ENCODE measurements around the gene PLCB4. TPM values are rescaled to one million over a fixed set of nuclear protein-coding genes. Genes with fewer than 3 reads are reported as not detected.

The PLCB4 gene
- total RNA-seq, 1 donor: 0.21 TPM

GRCh38 chr20:9243986-9244385 is 175.1 kb downstream of the PLCB4 start:
- H3K4me1 ChIP-seq (ENCODE audit: insufficient read depth, low read length): no peaks in the 10 kb centered on the region
- no peaks in the 10 kb centered on the region for H3K9me3 ChIP-seq (ENCODE audit: low read depth, low read length)
- H3K4me3 ChIP-seq (ENCODE audit: low read length): no peak overlapping the region
- no peaks in the 10 kb centered on the region for H3K27me3 ChIP-seq (ENCODE audit: insufficient read depth, low read length)

DNA sequence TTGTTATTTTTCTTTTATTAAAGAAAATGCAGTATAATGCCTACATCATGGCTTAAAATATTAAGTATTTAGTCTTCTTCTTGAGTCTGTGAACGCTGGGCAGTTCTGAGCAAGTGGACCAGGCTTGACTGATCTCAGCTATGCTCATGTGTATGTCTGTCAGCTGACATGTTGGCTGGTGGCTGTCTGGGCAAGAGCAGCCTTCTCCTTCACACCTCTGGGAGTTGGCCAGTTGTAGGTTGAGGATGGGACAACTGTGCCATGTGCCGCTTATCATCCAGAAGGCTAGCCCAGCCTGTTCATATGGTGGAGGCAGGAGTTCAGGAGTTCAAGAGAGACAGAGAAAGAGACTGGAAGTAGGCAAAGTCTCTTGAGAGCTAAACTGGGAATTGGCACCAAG is 175.9 kb downstream of the PLCB4 start:
- no peak overlapping the region for H3K4me3 ChIP-seq (ENCODE audit: low read length)

GRCh38 chr20:9246731-9247130 is 177.8 kb downstream of the PLCB4 start:
- no peaks in the 10 kb centered on the region for H3K9me3 ChIP-seq (ENCODE audit: low read depth, low read length)
- H3K27me3 ChIP-seq (ENCODE audit: insufficient read depth, low read length): no peaks in the 10 kb centered on the region
- H3K4me1 ChIP-seq (ENCODE audit: insufficient read depth, low read length): no peaks in the 10 kb centered on the region
- H3K4me3 ChIP-seq (ENCODE audit: low read length): no peak overlapping the region

More for the DNA sequence above, 175.9 kb downstream of the PLCB4 start:
- no peaks in the 10 kb centered on the region for H3K9me3 ChIP-seq (ENCODE audit: low read depth, low read length)
- no peaks in the 10 kb centered on the region for H3K4me1 ChIP-seq (ENCODE audit: insufficient read depth, low read length)
- H3K27me3 ChIP-seq (ENCODE audit: insufficient read depth, low read length): no peaks in the 10 kb centered on the region

DNA sequence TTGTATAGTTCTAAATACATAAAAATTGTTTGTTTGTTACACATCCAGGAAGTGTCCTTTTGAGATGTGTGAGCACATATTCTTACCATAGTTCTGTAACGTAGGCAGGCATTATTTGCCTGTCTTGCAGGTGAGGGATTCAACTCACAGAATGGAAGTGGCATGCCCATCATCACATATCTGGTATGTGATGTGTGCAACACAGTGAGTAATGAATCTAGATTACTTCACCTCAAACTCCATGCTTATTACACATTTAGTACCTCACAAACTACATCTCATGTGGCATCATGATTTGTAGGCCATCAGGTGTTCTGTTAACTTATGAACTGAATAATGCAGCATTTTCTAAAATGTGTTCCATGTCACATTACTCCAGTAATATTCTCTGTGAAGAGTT is 181.6 kb downstream of the PLCB4 start:
- no peak overlapping the region for H3K4me3 ChIP-seq (ENCODE audit: low read length)
- H3K9me3 ChIP-seq (ENCODE audit: low read depth, low read length): no peaks in the 10 kb centered on the region
- no peaks in the 10 kb centered on the region for H3K4me1 ChIP-seq (ENCODE audit: insufficient read depth, low read length)
- H3K27me3 ChIP-seq (ENCODE audit: insufficient read depth, low read length): no peaks in the 10 kb centered on the region

DNA sequence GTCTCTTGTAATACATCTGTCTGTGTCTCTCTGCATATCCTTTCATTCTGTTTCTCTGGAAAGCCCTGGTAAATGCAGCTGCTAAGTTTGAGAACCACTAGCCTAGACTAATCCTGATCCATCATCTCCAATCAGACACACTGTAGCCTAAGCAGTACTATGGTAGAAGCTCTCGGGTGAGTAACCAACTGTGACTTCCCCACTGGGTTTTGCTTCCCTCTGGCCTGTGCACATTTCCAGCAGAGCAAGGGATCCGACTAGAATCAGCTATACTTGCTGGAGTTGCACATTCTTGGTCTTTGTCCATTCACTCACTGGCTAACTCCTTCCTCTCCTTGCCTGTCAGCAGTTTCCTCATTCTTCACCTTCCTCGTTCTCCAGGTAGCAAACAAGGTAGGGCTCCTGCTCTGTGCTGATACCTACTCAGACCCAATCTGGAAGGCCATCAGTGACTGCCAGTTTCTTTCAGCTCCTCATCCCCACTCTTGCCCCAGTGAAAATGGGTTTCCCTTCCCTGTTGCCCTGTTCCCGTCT is 184.2 kb downstream of the PLCB4 start:
- Histone ChIP-seq H3K4me3 (ENCODE audit: low read length) (no peak overlapping the region), H3K9me3 (ENCODE audit: low read depth, low read length) (no peaks in the 10 kb centered on the region), H3K4me1 (ENCODE audit: insufficient read depth, low read length) (no peaks in the 10 kb centered on the region)

DNA sequence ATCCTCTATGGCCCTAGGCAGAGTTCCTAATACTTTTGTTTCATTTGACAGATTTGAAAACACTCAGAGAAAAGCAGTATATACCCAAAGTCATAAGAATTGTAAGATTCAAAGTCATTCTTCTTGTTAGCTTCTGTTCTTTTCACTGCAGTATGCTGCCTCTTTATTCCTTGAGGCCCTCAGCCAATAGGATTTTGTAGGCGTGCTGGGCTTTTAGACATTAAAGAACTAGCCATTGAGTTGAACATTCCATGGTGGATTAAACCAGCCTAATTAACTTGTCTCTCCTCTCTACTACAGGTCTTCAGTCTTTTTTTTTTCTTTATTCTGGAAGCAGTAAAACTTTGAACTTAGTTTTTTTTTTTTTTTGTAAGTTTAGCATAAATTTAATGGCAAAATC is 186.3 kb downstream of the PLCB4 start:
- no peaks in the 10 kb centered on the region for H3K4me1 ChIP-seq (ENCODE audit: insufficient read depth, low read length)
- no peak overlapping the region for H3K4me3 ChIP-seq (ENCODE audit: low read length)
- H3K27me3 ChIP-seq (ENCODE audit: insufficient read depth, low read length): no peaks in the 10 kb centered on the region
- no peaks in the 10 kb centered on the region for H3K9me3 ChIP-seq (ENCODE audit: low read depth, low read length)

More for the DNA sequence above, 184.2 kb downstream of the PLCB4 start:
- no peaks in the 10 kb centered on the region for H3K27me3 ChIP-seq (ENCODE audit: insufficient read depth, low read length)

GRCh38 chr20:9256393-9256792 is 187.5 kb downstream of the PLCB4 start:
- H3K27me3 ChIP-seq (ENCODE audit: insufficient read depth, low read length): no peaks in the 10 kb centered on the region

GRCh38 chr20:9258901-9259300 is 190.0 kb downstream of the PLCB4 start:
- H3K4me3 ChIP-seq (ENCODE audit: low read length): no peak overlapping the region
- H3K27me3 ChIP-seq (ENCODE audit: insufficient read depth, low read length): no peaks in the 10 kb centered on the region
- H3K4me1 ChIP-seq (ENCODE audit: insufficient read depth, low read length): no peaks in the 10 kb centered on the region
- H3K9me3 ChIP-seq (ENCODE audit: low read depth, low read length): no peaks in the 10 kb centered on the region

More at GRCh38 chr20:9256393-9256792, 187.5 kb downstream of the PLCB4 start:
- no peak overlapping the region for H3K4me3 ChIP-seq (ENCODE audit: low read length)
- no peaks in the 10 kb centered on the region for H3K9me3 ChIP-seq (ENCODE audit: low read depth, low read length)
- H3K4me1 ChIP-seq (ENCODE audit: insufficient read depth, low read length): no peaks in the 10 kb centered on the region

- no peak overlapping the region for H3K4me3 ChIP-seq (ENCODE audit: low read length)
- no peaks in the 10 kb centered on the region for H3K9me3 ChIP-seq (ENCODE audit: low read depth, low read length)
- H3K4me1 ChIP-seq (ENCODE audit: insufficient read depth, low read length): no peaks in the 10 kb centered on the region
- H3K27me3 ChIP-seq (ENCODE audit: insufficient read depth, low read length): no peaks in the 10 kb centered on the region
Observed at GRCh38 chr20:9260027-9260426, 191.1 kb downstream of the PLCB4 start.

DNA sequence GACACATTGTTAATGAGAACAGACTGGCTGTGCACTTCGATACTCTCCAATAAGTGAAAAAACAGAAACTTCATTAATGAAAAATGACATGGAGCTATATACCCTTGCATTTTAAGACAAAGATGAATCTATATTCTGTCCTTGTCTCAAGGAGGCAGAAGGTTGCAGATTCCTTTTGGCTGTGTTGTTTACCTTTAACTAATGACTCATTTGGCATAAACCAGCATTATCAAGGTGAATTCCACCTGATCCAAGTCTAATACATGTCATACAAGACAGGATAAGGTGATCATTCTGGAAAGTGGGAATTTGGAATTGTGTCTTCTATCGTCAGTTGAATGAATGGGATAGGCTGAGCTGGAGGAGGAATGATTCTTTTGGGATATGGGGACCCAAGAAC is 192.9 kb downstream of the PLCB4 start:
- H3K4me1 ChIP-seq (ENCODE audit: insufficient read depth, low read length): no peaks in the 10 kb centered on the region
- H3K27me3 ChIP-seq (ENCODE audit: insufficient read depth, low read length): no peaks in the 10 kb centered on the region
- no peak overlapping the region for H3K4me3 ChIP-seq (ENCODE audit: low read length)
- H3K9me3 ChIP-seq (ENCODE audit: low read depth, low read length): no peaks in the 10 kb centered on the region

DNA sequence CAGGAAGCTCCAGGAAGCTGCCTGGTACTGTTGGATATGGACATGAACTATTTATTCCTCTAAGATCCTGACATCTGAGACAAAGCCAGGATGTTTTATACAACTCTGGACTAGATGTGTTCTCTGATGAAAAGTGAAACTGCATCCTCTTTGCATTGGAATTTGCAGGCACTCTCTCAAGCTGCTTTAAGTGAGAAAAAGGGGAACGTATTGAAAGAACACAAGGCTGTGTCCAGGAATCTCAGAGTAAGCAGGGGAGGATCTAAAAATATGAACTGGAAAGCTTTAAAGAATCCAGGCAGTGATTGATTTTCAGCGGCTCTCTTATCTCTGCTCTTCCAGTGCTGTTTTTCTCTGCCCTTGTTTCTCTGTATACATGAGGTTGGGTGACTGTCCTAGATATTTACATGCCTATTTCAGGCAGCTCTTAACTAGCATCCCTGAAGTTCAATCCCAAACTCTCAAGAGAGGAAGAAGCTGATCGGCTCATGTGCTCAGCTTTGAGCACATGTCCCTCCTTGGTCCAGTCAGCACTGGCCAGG is 193.8 kb downstream of the PLCB4 start:
- no peak overlapping the region for H3K4me3 ChIP-seq (ENCODE audit: low read length)
- H3K4me1 ChIP-seq (ENCODE audit: insufficient read depth, low read length): no peaks in the 10 kb centered on the region
- H3K9me3 ChIP-seq (ENCODE audit: low read depth, low read length): no peaks in the 10 kb centered on the region
- H3K27me3 ChIP-seq (ENCODE audit: insufficient read depth, low read length): no peaks in the 10 kb centered on the region

DNA sequence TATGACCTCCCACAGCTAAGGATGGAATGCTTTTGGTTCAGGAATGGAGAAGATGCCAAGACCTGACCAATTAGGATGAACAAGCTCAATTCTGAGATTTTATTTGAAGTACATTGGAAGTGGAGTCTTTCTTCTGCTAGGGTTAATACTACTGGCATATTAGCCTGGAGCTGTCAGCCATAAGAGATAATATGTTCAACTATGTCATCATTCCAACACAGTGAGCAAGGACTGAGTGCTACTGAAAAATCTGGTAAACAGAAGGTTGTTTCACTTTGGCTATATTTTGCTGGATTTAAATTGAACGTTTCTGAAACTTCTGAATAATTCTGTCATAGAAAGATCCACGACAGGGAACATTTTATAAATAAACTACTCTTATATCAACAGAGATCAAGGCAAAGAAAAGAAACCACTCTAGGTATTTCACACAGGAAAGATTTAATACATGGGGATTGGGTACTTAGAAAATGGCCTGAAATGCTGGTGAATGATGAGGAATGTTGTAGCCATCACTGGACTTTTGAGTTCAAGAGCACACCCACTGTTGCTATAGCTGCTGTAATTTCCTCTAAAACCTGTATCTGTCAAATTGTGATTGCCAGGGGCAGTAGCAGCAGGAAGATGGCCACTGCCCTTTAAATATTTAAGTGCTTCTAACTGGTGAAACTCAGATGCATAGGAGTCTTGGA is 200.5 kb downstream of the PLCB4 start:
- H3K4me3 ChIP-seq (ENCODE audit: low read length): no peak overlapping the region
- H3K4me1 ChIP-seq (ENCODE audit: insufficient read depth, low read length): no peaks in the 10 kb centered on the region
- no peaks in the 10 kb centered on the region for H3K9me3 ChIP-seq (ENCODE audit: low read depth, low read length)

DNA sequence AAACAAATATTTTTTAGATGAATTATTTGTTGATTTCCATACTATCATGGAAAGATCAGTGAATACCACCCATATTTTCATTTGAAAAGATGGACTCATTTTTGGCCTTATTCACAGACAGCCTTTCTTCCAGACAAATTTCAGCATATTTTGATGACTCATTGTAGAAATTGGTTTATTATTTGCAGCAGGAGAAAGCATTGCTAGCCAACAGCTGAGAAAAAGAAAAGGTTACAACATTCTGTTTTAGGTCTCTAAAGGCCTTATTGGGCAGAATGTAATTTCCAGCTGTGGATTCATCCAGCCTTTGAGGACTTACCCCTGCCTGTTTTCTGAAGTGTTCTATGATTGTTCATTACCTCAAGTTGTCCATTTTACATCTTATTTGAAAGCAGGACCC is 201.9 kb downstream of the PLCB4 start:
- H3K27me3 ChIP-seq (ENCODE audit: insufficient read depth, low read length): no peaks in the 10 kb centered on the region
- no peaks in the 10 kb centered on the region for H3K4me1 ChIP-seq (ENCODE audit: insufficient read depth, low read length)
- no peaks in the 10 kb centered on the region for H3K9me3 ChIP-seq (ENCODE audit: low read depth, low read length)
- H3K4me3 ChIP-seq (ENCODE audit: low read length): no peak overlapping the region

More for the DNA sequence above, 200.5 kb downstream of the PLCB4 start:
- no peaks in the 10 kb centered on the region for H3K27me3 ChIP-seq (ENCODE audit: insufficient read depth, low read length)

GRCh38 chr20:9276966-9277468 is 208.1 kb downstream of the PLCB4 start:
- Histone ChIP-seq H3K27me3 (ENCODE audit: insufficient read depth, low read length) (no peaks in the 10 kb centered on the region), H3K4me1 (ENCODE audit: insufficient read depth, low read length) (no peaks in the 10 kb centered on the region), H3K9me3 (ENCODE audit: low read depth, low read length) (no peaks in the 10 kb centered on the region), H3K4me3 (ENCODE audit: low read length) (no peak overlapping the region)

DNA sequence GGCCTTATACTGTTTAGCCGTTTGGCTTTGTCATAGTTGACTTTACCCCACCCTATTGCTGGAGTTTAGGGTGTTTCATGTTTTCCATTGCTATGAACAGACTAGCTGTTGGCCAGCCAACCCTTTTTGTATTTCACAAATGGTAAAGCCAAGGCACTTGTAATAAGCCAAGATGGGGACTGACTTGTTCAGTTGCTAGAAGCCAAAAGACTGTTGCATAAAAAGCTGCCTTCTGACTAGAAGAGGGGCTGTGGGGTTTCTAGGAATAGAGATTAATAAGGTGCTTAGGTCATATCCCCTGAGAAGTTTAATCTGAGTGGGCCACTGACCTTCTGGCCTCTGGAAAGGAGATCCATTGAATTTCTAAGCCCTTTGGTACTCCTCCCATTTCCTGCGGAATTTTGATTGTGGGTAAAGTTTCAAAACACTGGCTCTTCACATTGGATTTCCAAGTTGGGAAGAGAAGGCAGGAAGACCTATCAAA is 211.1 kb downstream of the PLCB4 start:
- Histone ChIP-seq H3K9me3 (ENCODE audit: low read depth, low read length) (no peaks in the 10 kb centered on the region), H3K27me3 (ENCODE audit: insufficient read depth, low read length) (no peaks in the 10 kb centered on the region), H3K4me3 (ENCODE audit: low read length) (no peak overlapping the region), H3K4me1 (ENCODE audit: insufficient read depth, low read length) (no peaks in the 10 kb centered on the region)

Data from mononuclear cell (primary cell).